NCI-H146 treated with DMSO at 0.1 percent for 48 hours (cell line): ENCODE results near the gene IFT88.

Experiments used
- DNase-seq: peaks from one replicate; lab custom pipeline; 2025; ENCODE audit not compliant: unreplicated experiment; lab: John Stamatoyannopoulos, UW

Gene IFT88

DNA sequence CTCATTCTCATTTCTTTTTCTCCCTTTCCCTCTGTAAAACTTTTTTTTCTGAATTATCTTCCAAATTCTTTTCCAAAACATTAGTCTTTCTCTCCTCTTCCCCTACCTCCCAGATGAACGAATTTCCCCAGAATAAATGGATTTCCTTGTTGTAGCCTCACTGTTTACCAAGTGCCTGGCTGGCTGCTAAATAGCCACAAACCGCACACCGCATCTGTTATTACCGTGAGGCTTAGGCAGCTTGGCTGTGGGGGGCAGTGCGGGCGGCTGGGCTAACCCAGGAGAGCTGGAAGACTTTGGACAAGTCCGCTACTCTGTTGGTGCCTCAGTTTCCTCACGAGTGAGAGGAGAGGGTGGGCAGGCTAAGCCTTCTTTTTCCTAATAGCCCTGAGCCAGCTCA is 147.2 kb downstream of the IFT88 start:
- DNase-seq, result no peak

DNA sequence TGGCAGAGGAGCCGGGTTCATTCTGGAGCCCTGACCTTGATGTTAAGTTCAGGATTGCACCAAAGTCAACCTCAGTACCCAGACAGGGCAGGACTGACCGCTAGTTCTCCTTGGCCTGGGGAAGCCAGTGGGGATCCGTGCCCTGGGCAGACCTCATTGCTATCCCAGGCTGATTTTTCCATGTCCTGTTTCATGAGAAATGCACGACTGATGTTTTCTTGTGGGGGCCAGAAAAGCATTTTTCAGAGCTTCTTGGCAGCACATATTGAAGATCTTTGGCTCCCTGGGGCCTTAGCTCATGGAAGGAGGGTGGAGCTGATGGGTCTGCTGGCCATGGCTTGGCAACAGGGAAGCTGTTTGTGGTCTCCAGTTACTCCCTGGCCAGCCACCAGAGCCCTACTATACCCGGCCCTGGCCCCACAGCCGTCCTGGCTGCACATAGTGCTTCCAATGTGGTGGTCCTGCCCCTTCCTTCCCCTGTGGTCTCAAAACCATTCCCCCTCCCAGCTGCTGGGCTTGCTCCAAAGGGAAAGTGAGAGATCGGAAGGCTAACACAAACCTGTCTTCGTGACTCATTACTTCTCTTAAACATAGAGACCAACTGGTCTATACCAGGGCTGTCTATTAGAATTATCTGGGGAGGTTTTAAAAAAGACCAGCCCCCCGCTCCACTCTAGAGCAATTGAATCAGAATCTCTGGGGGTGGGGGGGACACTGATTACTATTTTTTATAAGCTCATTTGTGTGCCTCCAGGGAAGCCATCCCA is 147.8 kb downstream of the IFT88 start:
- no peak for DNase-seq

DNA sequence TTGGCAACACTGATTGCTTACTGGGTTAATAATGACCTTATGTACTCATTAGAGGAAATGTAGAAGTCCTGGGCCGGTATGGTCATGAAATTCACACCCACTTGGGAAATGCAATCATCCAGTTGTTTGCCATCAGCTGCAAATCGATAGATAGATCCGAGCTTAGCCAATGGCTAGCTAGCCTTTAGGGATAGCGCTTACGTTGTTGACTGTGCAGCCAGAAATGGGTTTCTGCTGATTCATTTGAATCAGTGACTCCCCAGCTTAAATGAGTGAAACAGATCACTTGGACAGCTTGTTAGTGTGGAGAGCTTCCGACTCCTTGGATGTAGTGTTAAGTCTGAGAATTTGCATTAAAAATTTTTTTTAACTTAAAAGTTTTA is 148.4 kb downstream of the IFT88 start:
- no peak for DNase-seq

DNA sequence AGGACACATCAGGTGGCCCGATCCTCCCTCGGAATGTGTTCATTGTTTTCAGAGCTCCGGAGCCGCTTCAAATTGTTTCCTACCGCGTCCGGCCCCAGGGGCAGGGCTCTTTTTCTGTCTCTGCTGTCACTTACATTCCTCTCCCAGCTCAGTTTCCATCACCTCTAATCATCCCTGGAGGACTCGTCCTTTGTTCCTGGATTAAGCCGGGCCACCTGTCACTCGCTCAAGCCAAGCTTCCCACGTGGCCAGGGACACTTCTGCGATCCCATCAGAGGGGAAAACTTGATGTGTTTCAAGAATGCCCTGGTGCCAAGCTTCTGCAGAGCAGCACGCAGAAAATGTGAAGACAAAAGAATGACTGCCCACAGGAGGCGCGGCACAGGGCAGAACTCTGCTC is 150.0 kb downstream of the IFT88 start:
- peak; percentile 45 for DNase-seq

DNA sequence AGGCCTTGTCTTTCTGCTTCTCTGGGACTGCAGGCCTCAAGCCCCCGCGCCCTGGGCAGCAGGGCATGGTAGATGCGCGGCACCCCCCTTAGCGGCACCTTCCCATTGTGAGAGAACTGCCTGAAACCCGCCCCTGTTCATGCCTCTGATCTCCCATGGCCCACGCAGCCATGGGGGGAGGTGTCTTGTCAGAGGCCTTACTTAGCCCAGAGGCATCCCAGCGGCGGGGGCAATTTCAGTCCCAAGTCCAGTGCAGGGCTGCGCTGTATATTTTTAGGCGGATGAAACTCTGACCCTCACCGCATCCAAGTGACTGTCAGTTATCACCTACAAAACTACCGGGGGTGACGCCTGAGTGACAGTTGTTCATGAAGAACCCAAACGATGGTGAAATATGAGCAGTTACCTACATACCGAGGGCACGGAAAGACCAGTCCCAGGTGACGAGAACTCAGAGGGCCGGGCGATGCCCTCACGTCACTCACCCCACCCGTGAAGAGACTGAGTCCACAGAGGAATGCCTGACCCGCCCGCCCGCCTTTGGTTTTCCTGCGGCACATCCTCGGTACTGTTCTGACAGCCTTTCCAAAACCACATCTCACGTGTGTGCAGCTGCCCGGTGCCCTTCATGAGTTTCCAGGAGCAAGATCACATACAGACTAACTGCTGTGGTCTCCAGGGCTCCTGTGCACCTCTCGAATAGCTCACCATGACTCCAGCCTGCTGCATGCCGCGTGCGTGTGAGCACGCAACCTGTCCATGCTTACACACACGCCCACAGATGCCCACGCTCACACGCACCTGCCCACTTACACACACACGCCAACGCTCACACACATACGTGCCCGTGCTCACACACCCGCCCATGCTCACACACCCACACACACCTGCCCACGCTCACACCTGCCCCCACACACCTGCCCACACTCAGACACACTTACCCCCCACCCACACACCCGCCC is 150.9 kb downstream of the IFT88 start:
- no peak for DNase-seq

DNA sequence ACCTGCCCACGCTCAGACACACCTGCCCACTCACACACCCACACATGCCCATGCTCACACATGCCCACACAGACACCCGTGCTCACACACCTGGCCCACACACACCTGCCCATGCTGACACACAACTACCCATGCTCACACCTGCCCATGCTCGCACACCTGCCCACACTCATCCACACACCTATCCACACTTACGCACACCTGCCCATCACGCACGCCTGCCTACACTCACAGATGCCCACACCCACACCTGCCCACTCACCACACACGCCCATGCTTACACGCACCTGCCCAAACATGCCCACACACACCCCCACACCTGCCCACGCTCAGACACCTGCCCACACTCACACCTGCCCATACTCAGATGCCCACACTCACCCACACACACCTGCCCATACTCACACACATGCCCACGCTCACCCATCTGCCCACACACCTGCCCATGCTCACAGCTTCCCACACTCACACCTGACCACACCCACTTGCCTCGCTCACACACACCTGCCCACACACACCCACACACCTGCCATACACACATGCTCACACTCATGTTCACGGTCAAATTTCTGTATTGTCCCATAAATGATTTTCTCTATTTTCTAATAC is 152.1 kb downstream of the IFT88 start:
- DNase-seq, result no peak

DNA sequence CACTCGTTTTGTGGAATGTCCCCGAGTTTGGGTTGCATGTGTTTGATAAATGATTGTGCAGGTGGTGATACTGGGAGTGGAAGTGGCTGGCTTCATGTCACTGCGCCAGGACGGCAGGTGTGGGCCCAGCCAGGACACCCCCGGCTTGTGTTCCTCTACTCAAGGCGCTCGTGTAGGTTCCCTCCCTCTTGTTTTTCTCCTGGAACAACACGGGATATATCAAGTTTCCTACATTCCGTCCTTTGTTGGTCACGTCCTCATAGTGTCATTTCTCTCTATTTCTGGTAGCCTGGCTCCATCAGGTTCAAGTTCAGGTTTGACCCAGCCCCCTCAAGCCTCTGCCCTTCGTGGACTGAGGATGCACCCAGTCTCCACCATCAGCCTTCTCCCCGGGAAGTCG is 152.8 kb downstream of the IFT88 start:
- DNase-seq, result no peak

DNA sequence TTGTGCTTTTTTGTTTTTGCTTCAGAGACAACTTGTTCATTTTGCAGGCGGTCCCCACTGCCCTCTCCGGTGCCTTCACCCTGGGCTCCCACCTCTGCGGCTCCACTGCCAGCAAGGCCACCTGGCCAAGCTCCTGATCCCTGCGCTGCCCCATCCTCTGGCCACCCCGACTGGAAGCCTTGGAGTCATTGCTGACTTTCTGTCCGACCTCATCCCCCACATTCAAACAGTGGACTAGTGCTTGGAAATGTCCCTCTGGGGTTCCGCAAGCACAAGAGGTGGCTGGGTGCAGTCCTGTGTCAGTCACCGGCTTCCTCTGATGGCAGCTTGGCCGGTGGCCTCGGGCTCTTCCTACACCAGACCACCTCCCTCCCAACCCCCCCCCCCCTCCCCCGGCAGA is 153.5 kb downstream of the IFT88 start:
- DNase-seq, result no peak

DNA sequence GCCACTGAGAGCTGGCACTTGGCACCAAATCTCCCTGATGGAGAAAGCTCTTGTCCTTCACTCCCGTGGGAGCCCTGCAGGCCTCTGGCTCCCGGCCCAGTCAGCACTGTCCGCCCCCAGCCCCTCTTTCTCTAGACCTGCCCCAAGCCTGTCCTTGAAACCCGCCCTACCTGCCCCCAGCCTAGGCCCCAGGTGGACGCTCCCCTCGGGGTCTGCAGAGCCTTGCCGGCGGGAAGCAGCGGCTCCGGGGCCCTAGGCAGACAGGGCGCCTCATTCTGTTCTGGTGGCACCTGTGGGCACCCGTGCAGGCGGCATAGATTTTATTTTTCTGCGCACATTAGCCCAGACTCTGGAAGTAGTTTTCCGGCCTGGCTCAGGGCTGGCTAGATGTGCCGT is 154.1 kb downstream of the IFT88 start:
- DNase-seq, result no peak

DNA sequence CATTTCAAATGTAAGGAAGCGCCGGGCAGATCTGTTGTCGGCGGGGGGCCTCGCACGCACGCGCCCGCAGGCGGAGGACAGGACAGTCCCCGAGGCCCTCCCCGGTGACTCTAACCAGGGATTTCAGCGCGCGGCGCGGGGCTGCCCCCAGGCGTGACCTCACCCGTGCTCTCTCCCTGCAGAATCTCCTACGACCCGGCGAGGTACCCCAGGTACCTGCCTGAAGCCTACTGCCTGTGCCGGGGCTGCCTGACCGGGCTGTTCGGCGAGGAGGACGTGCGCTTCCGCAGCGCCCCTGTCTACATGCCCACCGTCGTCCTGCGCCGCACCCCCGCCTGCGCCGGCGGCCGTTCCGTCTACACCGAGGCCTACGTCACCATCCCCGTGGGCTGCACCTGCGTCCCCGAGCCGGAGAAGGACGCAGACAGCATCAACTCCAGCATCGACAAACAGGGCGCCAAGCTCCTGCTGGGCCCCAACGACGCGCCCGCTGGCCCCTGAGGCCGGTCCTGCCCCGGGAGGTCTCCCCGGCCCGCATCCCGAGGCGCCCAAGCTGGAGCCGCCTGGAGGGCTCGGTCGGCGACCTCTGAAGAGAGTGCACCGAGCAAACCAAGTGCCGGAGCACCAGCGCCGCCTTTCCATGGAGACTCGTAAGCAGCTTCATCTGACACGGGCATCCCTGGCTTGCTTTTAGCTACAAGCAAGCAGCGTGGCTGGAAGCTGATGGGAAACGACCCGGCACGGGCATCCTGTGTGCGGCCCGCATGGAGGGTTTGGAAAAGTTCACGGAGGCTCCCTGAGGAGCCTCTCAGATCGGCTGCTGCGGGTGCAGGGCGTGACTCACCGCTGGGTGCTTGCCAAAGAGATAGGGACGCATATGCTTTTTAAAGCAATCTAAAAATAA is 154.7 kb downstream of the IFT88 start:
- DNase-seq, result peak; percentile 28

DNA sequence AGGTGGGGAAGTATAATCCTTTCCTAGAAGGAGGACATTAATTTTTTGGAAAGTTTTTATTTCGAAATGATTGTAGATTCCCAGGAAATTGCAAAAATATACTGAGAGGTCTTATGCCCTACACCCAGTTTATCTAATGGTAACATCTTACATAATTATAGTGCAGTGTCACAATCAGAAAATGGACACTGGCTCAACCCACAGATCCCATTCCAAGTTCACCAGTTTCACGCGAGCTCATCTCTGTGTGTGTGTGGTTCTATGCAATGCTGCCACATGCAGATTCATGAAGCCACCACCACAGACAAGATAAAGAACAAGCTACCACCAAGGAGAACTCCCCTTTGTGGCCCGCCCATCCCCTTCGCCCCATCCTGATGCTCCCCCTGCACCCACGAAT is 160.9 kb downstream of the IFT88 start:
- no peak for DNase-seq

DNA sequence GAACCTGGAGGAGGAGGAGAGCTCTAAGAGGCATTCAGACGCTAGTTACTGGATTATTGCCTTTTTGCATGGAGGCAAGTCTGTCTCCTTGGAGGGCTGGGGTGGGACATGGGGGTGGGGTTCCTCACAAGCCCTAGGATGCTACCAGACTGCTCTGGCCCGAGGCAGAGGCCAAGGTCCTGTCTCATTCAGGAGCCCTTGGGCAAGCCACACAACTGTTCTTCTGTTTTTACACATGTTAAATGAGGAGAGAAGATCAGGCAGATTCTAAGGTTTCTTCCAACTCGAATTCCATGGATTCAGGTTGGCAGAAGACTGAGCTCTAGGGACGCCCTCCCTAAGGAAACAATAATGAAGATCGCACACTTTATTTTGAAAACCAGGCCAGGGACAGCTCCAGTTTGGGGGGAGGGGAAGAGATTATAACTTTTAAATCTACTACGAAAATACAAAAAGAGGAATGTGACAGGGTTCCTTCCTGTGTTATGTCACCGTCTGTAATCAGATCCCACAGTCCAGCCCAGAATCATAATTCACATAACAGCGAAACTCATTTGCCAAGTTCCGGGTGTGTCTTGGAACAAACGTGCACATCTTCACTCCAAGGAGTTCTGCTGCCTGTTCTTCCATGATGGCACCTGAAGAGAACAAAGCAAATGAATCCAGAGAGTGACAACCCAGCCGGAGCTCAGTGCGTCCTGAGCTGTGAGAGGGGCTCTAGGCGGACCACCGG is 161.8 kb downstream of the IFT88 start:
- DNase-seq, result no peak

DNA sequence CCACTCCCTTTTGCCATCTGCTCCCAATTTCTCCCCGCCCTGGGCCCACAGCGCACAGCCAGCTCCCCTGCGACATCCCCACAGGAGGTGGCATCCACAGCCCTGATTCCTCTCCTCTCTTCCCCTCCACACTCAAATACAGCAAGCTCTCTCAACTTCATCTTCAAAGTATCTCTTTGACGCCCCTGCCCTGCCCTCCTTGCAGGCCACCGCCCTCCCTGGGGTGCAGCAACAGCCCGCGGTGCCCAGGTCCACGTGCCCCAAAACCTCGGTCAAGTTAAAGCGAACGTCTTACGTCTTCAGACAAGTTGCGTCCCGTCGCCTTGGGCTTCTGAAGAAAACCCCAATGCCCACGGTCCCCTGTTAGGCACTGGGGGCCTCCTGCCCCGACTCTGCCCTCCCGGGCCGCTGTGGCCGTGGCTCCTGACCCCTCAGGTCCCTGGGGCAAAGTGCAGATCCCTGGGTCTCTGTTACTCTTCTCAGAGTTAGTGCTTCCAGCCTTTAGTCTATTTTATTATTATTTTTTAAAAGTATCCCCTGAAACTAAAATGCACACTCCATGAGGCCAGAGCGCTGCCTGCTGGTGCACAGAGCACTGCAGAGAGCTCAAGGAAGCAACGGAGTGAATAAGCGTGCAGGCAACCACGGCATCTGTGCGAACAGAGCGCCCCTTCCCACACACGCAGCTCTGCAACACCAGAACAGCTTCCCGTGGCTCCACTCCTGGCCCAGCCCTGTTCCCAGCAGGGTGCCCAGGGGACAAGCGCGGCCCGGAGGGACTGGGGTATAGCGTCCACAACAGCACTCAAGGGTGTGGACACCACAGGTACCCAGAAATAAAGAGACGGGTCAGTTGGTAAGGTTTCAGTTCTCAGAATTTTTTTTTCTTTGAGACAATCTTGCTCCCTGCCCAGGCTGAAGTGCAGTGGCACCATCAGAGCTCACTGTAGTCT is 163.0 kb downstream of the IFT88 start:
- no peak for DNase-seq

DNA sequence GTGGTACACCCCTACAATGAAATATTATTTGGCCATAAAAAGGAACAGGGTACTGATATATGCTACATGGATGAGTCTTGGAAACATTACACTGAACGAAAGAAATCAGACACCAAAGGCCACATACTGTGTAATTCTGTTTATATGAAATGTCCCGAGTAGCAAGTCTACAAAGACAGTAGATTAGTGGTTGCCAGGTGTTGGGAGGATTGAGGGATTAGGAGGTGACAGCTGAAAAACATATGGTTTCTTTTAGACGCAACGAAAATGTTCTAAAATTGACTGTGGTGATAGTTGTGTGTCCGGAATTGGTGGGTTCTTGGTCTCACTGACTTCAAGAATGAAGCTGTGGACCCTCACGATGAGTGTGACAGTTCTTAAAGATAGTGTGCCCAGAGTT is 171.7 kb downstream of the IFT88 start:
- no peak for DNase-seq

DNA sequence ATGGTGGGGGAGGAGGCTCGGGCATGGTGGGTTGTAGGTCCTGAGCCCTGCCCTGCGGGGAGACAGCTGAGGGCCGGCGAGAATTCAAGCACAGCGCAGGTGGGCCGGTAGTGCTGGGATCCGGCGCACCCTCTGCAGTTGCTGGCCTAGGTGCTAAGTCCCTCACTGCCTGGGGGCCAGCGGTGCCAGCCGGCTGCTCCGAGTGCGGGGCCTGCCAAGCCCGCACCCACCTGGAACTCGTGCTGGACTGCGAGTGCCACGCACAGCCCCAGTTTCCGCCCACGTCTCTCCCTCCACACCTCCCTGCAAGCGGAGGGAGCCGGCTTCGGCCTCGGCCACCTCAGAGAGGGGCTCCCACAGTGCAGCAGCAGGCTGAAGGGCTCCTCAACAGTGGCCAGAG is 173.1 kb downstream of the IFT88 start:
- DNase-seq, result no peak
